ENCODE results near the gene TACC2. TPM values are rescaled to one million over a fixed set of nuclear protein-coding genes. Genes with fewer than 3 reads are reported as not detected.

Gene TACC2
- total RNA-seq, 1 donor from 2014 or later = 22.0 TPM

- Mint-ChIP-seq H3K4me1 (ENCODE audit: low read depth, unreplicated experiment) (peaks cover 15% of the 10 kb centered on the region), H3K4me3 (ENCODE audit: unreplicated experiment) (no peak overlapping the region), H3K36me3 (ENCODE audit: low read depth, unreplicated experiment) (peaks cover 3% of the 10 kb centered on the region), H3K27ac (ENCODE audit: unreplicated experiment) (no peak overlapping the region), H3K9me3 (ENCODE audit: unreplicated experiment) (no peaks in the 10 kb centered on the region), H3K27me3 (ENCODE audit: low read depth, unreplicated experiment) (peaks cover 2% of the 10 kb centered on the region)
- Histone ChIP-seq H3K4me3 (ENCODE audit: insufficient read depth, low read depth, low read length) (no peak overlapping the region), H4K20me1 (ENCODE audit: insufficient read depth, low read length) (peaks cover 74% of the 10 kb centered on the region), H3K36me3 (ENCODE audit: insufficient read depth, low read length) (no peaks in the 10 kb centered on the region), H3K27ac (ENCODE audit: low read depth, low read length) (no peak overlapping the region), H3K9ac (ENCODE audit: low read length) (no peak overlapping the region), H3K4me2 (ENCODE audit: low read length) (no peak overlapping the region), H3K9me3 (ENCODE audit: insufficient read depth, low read depth, low read length) (no peaks in the 10 kb centered on the region), H3K79me2 (ENCODE audit: insufficient read depth, low read length) (peaks cover 37% of the 10 kb centered on the region), H2AFZ (ENCODE audit: low read depth, low read length) (no peak overlapping the region), H3K27me3 (ENCODE audit: insufficient read depth, low read length) (no peaks in the 10 kb centered on the region), H3K4me1 (ENCODE audit: insufficient read depth, low read length) (no peaks in the 10 kb centered on the region)
- TF ChIP-seq CTCF (IDR thresholded peaks at IDR 0.05; ENCODE audit: insufficient read depth, low read depth, low read length) (no peak), EZH2 (IDR thresholded peaks at IDR 0.05; ENCODE audit: insufficient read depth, low read length) (no peak)
- FAIRE-seq (no peak), DNase-seq (ENCODE audit: low read depth) (no peak)
These were observed 181.8 kb downstream of the TACC2 start for GRCh38 chr10:122170802-122171201.

GRCh38 chr10:122171302-122172075, 182.5 kb downstream of the TACC2 start:
- no peaks in the 10 kb centered on the region for H3K27me3 ChIP-seq (ENCODE audit: insufficient read depth, low read length)
- no peak overlapping the region for H3K27ac Mint-ChIP-seq (ENCODE audit: unreplicated experiment)
- H3K27ac ChIP-seq (ENCODE audit: low read depth, low read length) = no peak overlapping the region
- no peak for FAIRE-seq
- no peak overlapping the region for H3K9ac ChIP-seq (ENCODE audit: low read length)
- H3K4me2 ChIP-seq (ENCODE audit: low read length) = no peak overlapping the region
- H4K20me1 ChIP-seq (ENCODE audit: insufficient read depth, low read length) = peaks cover 72% of the 10 kb centered on the region
- no peaks in the 10 kb centered on the region for H3K9me3 Mint-ChIP-seq (ENCODE audit: unreplicated experiment)
- DNase-seq (ENCODE audit: low read depth) = no peak
- no peaks in the 10 kb centered on the region for H3K9me3 ChIP-seq (ENCODE audit: insufficient read depth, low read depth, low read length)
- H3K4me1 Mint-ChIP-seq (ENCODE audit: low read depth, unreplicated experiment) = peaks cover 20% of the 10 kb centered on the region
- peaks cover 2% of the 10 kb centered on the region for H3K27me3 Mint-ChIP-seq (ENCODE audit: low read depth, unreplicated experiment)
- peaks cover 3% of the 10 kb centered on the region for H3K36me3 Mint-ChIP-seq (ENCODE audit: low read depth, unreplicated experiment)
- no peaks in the 10 kb centered on the region for H3K36me3 ChIP-seq (ENCODE audit: insufficient read depth, low read length)
- H3K4me3 Mint-ChIP-seq (ENCODE audit: unreplicated experiment) = no peak overlapping the region
- H3K79me2 ChIP-seq (ENCODE audit: insufficient read depth, low read length) = peaks cover 35% of the 10 kb centered on the region
- H3K4me1 ChIP-seq (ENCODE audit: insufficient read depth, low read length) = peaks cover 4% of the 10 kb centered on the region
- H3K4me3 ChIP-seq (ENCODE audit: insufficient read depth, low read depth, low read length) = no peak overlapping the region
- no peak for TF ChIP-seq EZH2 (IDR thresholded peaks at IDR 0.05; ENCODE audit: insufficient read depth, low read length)
- no peak overlapping the region for H2AFZ ChIP-seq (ENCODE audit: low read depth, low read length)

GRCh38 chr10:122172361-122173008, 183.5 kb downstream of the TACC2 start:
- Histone ChIP-seq H3K27ac (ENCODE audit: low read depth, low read length) (no peak overlapping the region), H3K4me3 (ENCODE audit: insufficient read depth, low read depth, low read length) (no peak overlapping the region), H3K4me2 (ENCODE audit: low read length) (no peak overlapping the region), H3K9ac (ENCODE audit: low read length) (no peak overlapping the region), H3K36me3 (ENCODE audit: insufficient read depth, low read length) (no peaks in the 10 kb centered on the region), H4K20me1 (ENCODE audit: insufficient read depth, low read length) (peaks cover 72% of the 10 kb centered on the region), H3K27me3 (ENCODE audit: insufficient read depth, low read length) (no peaks in the 10 kb centered on the region), H2AFZ (ENCODE audit: low read depth, low read length) (no peak overlapping the region), H3K79me2 (ENCODE audit: insufficient read depth, low read length) (peaks cover 41% of the 10 kb centered on the region), H3K4me1 (ENCODE audit: insufficient read depth, low read length) (peaks cover 8% of the 10 kb centered on the region), H3K9me3 (ENCODE audit: insufficient read depth, low read depth, low read length) (no peaks in the 10 kb centered on the region)
- FAIRE-seq = no peak
- peaks cover 2% of the 10 kb centered on the region for H3K27me3 Mint-ChIP-seq (ENCODE audit: low read depth, unreplicated experiment)
- no peak for TF ChIP-seq CTCF (IDR thresholded peaks at IDR 0.05; ENCODE audit: insufficient read depth, low read depth, low read length)
- no peak for TF ChIP-seq EZH2 (IDR thresholded peaks at IDR 0.05; ENCODE audit: insufficient read depth, low read length)
- H3K36me3 Mint-ChIP-seq (ENCODE audit: low read depth, unreplicated experiment) = peaks cover 3% of the 10 kb centered on the region
- no peak overlapping the region for H3K4me3 Mint-ChIP-seq (ENCODE audit: unreplicated experiment)
- peaks cover 23% of the 10 kb centered on the region for H3K4me1 Mint-ChIP-seq (ENCODE audit: low read depth, unreplicated experiment)
- H3K27ac Mint-ChIP-seq (ENCODE audit: unreplicated experiment) = peak overlapping the region; percentile 43
- no peaks in the 10 kb centered on the region for H3K9me3 Mint-ChIP-seq (ENCODE audit: unreplicated experiment)
- DNase-seq (ENCODE audit: low read depth) = no peak

Data from astrocyte (in vitro differentiated cells and primary cell).